ENCODE measurements around the gene ADARB1. TPM values are rescaled to one million over a fixed set of nuclear protein-coding genes. Genes with fewer than 3 reads are reported as not detected.

ADARB1 gene
- total and polyA plus RNA-seq, 2 of the 8 experiments (the other 6 are each of a cell fraction or from before 2014, with no cell fraction given), result 4.7 to 14.9 TPM

DNA sequence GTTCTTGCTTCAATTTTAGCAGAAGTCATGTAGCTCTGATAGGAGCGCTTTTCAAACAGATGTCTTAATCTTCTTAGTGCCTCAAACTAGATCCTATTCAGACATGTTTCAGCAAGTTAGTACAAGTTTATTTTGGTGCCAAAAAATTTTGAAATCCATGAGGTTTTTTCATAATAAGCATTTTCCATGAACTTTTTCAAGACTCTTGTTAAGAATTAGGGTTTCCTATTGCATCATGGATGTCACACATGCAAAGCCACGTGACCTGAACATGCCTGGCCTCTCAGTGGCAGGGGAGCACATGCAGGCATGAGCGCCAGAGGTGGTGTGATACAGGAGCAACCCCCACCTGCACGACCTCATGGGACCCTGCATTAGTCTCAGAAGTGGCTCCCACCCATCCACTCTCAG is 145.7 kb downstream of the ADARB1 start:
- Histone ChIP-seq H2AFZ (ENCODE audit: low read length) (no peak overlapping the region), H2BK15ac (ENCODE audit: low read length) (0 out of 2 replicates have a peak overlapping the region, but pooled peaks have one; percentile 32), H3K9ac (replicated peaks in 1 of 4; ENCODE audit: extremely low read depth in 1 of 4, low read depth in 3 of 4, low read length in 3 of 4) (no peak overlapping the region), H2BK12ac (ENCODE audit: low read depth, low read length) (peak overlapping the region; percentile 31; the same call in 1 of the 2 replicates), H3K4ac (replicated peaks; ENCODE audit: insufficient read length, low read depth, low read length) (no peak overlapping the region), H4K8ac (ENCODE audit: extremely low read depth, insufficient read depth, low read length) (no peak overlapping the region), H3K23ac (ENCODE audit: insufficient read length) (no peak overlapping the region), H3K56ac (replicated peaks; ENCODE audit: insufficient read length, low read depth, low read length) (no peak overlapping the region), H3K9me3 (ENCODE audit: insufficient read depth in 2 of 2, low read depth in 1 of 2, low read length in 1 of 2) (0 out of 4 replicates have a peak, but pooled peaks cover 0 to 3% of the 10 kb centered on the region in 2 experiments), H2BK5ac (ENCODE audit: low read depth, low read length) (no peak overlapping the region; the same call in 1 of the 2 replicates), H3K18ac (ENCODE audit: extremely low read depth, low read length) (no peak overlapping the region), H4K20me1 (replicated peaks in 1 of 2; ENCODE audit: control insufficient read depth in 1 of 2, insufficient read depth in 2 of 2, low read length in 2 of 2) (no peaks in the 10 kb centered on the region), H3K79me1 (ENCODE audit: low read depth, low read length) (no peaks in the 10 kb centered on the region), H3K4me1 (replicated peaks in 1 of 4; ENCODE audit: control insufficient read depth in 3 of 4, insufficient read depth in 4 of 4, low read length in 3 of 4) (peaks cover 0 to 3% (median 0%) of the 10 kb centered on the region in 4 experiments; a peak in 1 of 7 replicates), H3K4me2 (ENCODE audit: insufficient read depth in 1 of 2, low read depth in 2 of 2, low read length in 2 of 2) (no peak overlapping the region), H3K23me2 (ENCODE audit: low read depth, low read length) (no peaks in the 10 kb centered on the region), H2AK5ac (ENCODE audit: low read depth, low read length) (no peak overlapping the region), H3K27ac (ENCODE audit: low read depth, low read length) (no peak overlapping the region), H2BK120ac (replicated peaks; ENCODE audit: low read depth, low read length) (no peak overlapping the region), H3K4me3 (ENCODE audit: extremely low read depth in 1 of 4, insufficient read depth in 2 of 4, low read depth in 3 of 4, low read length in 4 of 4) (no peak overlapping the region), H3K27me3 (replicated peaks in 1 of 4; ENCODE audit: control insufficient read depth in 3 of 4, extremely low read depth in 1 of 4, insufficient read depth in 3 of 4, low read length in 3 of 4) (no peaks in the 10 kb centered on the region), H3K14ac (ENCODE audit: insufficient read length) (no peak overlapping the region), H3K36me3 (ENCODE audit: control insufficient read depth in 2 of 4, insufficient read depth in 4 of 4, low read length in 3 of 4) (no peaks in the 10 kb centered on the region), H2BK20ac (ENCODE audit: low read length) (no peak overlapping the region), H3K79me2 (ENCODE audit: control insufficient read depth in 1 of 2, insufficient read depth in 2 of 2, low read length in 2 of 2) (no peaks in the 10 kb centered on the region), H4K5ac (ENCODE audit: insufficient read length, low read depth, low read length) (no peak overlapping the region), H4K91ac (replicated peaks; ENCODE audit: insufficient read length, low read length) (no peak overlapping the region)
- ChIA-PET CTCF (ENCODE audit: partially characterized antibody) (interaction anchor here (2.0 kb wide), 1 partner anchor 83 kb away, joined by 8 read pairs; no protein-coding TSS in a partner anchor), POLR2A (ENCODE audit: partially characterized antibody) (no interaction called here)
- DNase-seq (ENCODE audit: low read depth in 1 of 2, low spot score in 2 of 2) (no peak), FAIRE-seq (no peak)
- 81% methylated on average over 4 of the region's 4 CpGs; no CpG with 5 or more reads in 1 of the 2 experiments for WGBS, 2 experiments (ENCODE audit: extremely low coverage in 1 of 2, insufficient coverage in 1 of 2, insufficient read length in 1 of 2, insufficient replicate concordance in 2 of 2, low coverage in 1 of 2, low lambda C conversion rate in 2 of 2, missing lambda C conversion rate in 1 of 2)
- no peak for TF ChIP-seq CTBP2 (IDR thresholded peaks at IDR 0.05; ENCODE audit: borderline replicate concordance, insufficient read depth, insufficient read length, low read length)
- TF ChIP-seq, protein P1, sequence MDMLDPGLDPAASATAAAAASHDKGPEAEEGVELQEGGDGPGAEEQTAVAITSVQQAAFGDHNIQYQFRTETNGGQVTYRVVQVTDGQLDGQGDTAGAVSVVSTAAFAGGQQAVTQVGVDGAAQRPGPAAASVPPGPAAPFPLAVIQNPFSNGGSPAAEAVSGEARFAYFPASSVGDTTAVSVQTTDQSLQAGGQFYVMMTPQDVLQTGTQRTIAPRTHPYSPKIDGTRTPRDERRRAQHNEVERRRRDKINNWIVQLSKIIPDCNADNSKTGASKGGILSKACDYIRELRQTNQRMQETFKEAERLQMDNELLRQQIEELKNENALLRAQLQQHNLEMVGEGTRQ (IDR thresholded peaks at IDR 0.05; ENCODE audit: low read length), result no peak
- TF ChIP-seq, protein P2, sequence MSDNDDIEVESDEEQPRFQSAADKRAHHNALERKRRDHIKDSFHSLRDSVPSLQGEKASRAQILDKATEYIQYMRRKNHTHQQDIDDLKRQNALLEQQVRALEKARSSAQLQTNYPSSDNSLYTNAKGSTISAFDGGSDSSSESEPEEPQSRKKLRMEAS (IDR thresholded peaks at IDR 0.05), result no peak
- TF ChIP-seq, protein P3, sequence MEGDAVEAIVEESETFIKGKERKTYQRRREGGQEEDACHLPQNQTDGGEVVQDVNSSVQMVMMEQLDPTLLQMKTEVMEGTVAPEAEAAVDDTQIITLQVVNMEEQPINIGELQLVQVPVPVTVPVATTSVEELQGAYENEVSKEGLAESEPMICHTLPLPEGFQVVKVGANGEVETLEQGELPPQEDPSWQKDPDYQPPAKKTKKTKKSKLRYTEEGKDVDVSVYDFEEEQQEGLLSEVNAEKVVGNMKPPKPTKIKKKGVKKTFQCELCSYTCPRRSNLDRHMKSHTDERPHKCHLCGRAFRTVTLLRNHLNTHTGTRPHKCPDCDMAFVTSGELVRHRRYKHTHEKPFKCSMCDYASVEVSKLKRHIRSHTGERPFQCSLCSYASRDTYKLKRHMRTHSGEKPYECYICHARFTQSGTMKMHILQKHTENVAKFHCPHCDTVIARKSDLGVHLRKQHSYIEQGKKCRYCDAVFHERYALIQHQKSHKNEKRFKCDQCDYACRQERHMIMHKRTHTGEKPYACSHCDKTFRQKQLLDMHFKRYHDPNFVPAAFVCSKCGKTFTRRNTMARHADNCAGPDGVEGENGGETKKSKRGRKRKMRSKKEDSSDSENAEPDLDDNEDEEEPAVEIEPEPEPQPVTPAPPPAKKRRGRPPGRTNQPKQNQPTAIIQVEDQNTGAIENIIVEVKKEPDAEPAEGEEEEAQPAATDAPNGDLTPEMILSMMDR (IDR thresholded peaks at IDR 0.05; ENCODE audit: control extremely low read depth in 1 of 3, insufficient read depth in 1 of 3, low read depth in 1 of 3, low read length in 3 of 3), result no peak

Data from H1 (cell line).